Measurements from ENCODE around the gene CA9.
"Not testable (repeated sequence)": the region's sequence is repeated elsewhere in the genome, so short reads cannot be mapped to it uniquely, and the experiment has no call there.

Gene CA9

DNA sequence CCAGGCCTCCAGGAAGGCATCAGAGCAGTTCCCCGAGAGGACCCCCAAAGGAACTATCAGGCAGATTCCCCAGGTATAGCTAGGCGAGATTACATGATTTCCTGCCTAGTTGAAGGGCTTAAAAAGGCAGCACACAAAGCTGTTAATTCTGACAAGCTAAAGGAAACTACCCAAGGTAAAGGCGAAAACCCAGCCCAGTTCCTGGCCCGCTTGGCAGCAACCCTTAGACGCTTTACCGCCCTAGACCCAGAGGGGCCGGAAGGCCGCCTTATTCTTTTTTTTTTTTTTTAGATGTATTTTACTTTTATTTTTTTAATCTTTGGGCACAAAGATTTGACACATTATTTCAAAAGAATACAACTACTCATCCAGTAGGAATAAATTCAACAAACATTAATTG lies 35.0 kb upstream of the CA9 start:
- not testable (repeated sequence) for H3F3A ChIP-seq (ENCODE audit: low read depth); H2AFZ ChIP-seq (ENCODE audit: low read length); H3K36me3 ChIP-seq (ENCODE audit: insufficient read depth, low read length); H3K4me3 ChIP-seq (ENCODE audit: low read length, poor library complexity, severe bottlenecking); H3K9me3 ChIP-seq (ENCODE audit: insufficient read depth, low read depth, low read length); H3K27me3 ChIP-seq (ENCODE audit: insufficient read depth, low read length, poor library complexity, severe bottlenecking); H3K79me2 ChIP-seq (ENCODE audit: insufficient read depth, low read length); H3K9ac ChIP-seq (ENCODE audit: low read depth, low read length, poor library complexity, severe bottlenecking); H3K9me2 ChIP-seq (replicated peaks; ENCODE audit: low read depth, low read length); H4K20me1 ChIP-seq (ENCODE audit: insufficient read depth, low read length, poor library complexity, severe bottlenecking)
- Histone ChIP-seq H3K4me2 (ENCODE audit: low read depth, low read length, poor library complexity, severe bottlenecking) (peak overlapping the region; percentile 46), H3K4me1 (ENCODE audit: insufficient read depth, low read length, poor library complexity, severe bottlenecking) (peaks cover 39% of the 10 kb centered on the region)

DNA sequence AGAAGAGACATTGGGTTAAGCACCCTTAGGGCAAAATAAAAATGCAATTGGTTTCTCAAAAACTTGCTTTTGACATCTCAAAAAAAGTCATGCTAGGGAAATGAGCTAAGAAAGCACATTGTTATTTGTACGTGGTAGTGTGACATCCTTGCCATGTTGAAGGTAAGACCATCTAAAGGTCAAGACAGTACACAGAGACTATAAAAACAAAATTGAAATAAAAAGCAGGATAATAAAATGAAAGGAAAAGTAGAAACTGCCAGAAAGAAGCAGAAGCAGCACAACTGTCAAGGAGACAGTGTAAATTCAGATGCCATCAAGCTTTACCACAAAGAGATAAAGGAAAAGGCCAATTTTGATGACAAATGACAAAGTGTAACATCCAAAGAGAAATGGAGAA lies 34.5 kb upstream of the CA9 start:
- H4K20me1 ChIP-seq (ENCODE audit: insufficient read depth, low read length, poor library complexity, severe bottlenecking); H3F3A ChIP-seq (ENCODE audit: low read depth); H3K9ac ChIP-seq (ENCODE audit: low read depth, low read length, poor library complexity, severe bottlenecking); H3K36me3 ChIP-seq (ENCODE audit: insufficient read depth, low read length); H3K27me3 ChIP-seq (ENCODE audit: insufficient read depth, low read length, poor library complexity, severe bottlenecking); H3K9me3 ChIP-seq (ENCODE audit: insufficient read depth, low read depth, low read length); H3K79me2 ChIP-seq (ENCODE audit: insufficient read depth, low read length); H3K4me3 ChIP-seq (ENCODE audit: low read length, poor library complexity, severe bottlenecking); H2AFZ ChIP-seq (ENCODE audit: low read length); H3K9me2 ChIP-seq (replicated peaks; ENCODE audit: low read depth, low read length): not testable (repeated sequence)
- Histone ChIP-seq H3K4me1 (ENCODE audit: insufficient read depth, low read length, poor library complexity, severe bottlenecking) (peaks cover 39% of the 10 kb centered on the region), H3K4me2 (ENCODE audit: low read depth, low read length, poor library complexity, severe bottlenecking) (peak overlapping the region; percentile 46)

DNA sequence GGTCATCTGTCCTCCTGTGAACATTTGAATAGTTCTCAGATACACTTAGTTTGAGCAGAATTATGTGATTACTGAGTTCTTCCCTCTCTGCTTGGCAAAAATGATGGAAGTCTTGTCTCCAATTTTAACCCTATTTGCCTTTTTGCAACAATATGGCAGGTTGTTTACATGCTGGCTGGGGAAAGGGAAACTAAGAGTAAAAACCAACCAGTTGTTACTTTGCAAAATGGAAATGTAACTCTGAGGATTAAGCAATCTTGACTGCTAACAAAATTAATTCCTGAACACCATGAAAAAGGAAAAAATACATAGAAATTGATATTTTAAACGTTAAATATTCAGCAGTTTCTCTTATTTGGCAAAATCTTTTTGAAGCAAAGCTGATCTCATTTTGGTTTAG lies 34.1 kb upstream of the CA9 start:
- Histone ChIP-seq H3F3A (ENCODE audit: low read depth) (no peaks in the 10 kb centered on the region), H3K9ac (ENCODE audit: low read depth, low read length, poor library complexity, severe bottlenecking) (no peak overlapping the region), H3K79me2 (ENCODE audit: insufficient read depth, low read length) (peaks cover 6% of the 10 kb centered on the region; the same call in 1 of the 2 replicates), H3K9me2 (replicated peaks; ENCODE audit: low read depth, low read length) (no peaks in the 10 kb centered on the region), H3K9me3 (ENCODE audit: insufficient read depth, low read depth, low read length) (no peaks in the 10 kb centered on the region), H3K36me3 (ENCODE audit: insufficient read depth, low read length) (no peaks in the 10 kb centered on the region), H4K20me1 (ENCODE audit: insufficient read depth, low read length, poor library complexity, severe bottlenecking) (no peaks in the 10 kb centered on the region), H3K4me2 (ENCODE audit: low read depth, low read length, poor library complexity, severe bottlenecking) (peak overlapping the region; percentile 46), H3K4me3 (ENCODE audit: low read length, poor library complexity, severe bottlenecking) (no peak overlapping the region), H2AFZ (ENCODE audit: low read length) (no peak overlapping the region), H3K4me1 (ENCODE audit: insufficient read depth, low read length, poor library complexity, severe bottlenecking) (peaks cover 37% of the 10 kb centered on the region), H3K27me3 (ENCODE audit: insufficient read depth, low read length, poor library complexity, severe bottlenecking) (no peaks in the 10 kb centered on the region)
- TF ChIP-seq, protein P1, sequence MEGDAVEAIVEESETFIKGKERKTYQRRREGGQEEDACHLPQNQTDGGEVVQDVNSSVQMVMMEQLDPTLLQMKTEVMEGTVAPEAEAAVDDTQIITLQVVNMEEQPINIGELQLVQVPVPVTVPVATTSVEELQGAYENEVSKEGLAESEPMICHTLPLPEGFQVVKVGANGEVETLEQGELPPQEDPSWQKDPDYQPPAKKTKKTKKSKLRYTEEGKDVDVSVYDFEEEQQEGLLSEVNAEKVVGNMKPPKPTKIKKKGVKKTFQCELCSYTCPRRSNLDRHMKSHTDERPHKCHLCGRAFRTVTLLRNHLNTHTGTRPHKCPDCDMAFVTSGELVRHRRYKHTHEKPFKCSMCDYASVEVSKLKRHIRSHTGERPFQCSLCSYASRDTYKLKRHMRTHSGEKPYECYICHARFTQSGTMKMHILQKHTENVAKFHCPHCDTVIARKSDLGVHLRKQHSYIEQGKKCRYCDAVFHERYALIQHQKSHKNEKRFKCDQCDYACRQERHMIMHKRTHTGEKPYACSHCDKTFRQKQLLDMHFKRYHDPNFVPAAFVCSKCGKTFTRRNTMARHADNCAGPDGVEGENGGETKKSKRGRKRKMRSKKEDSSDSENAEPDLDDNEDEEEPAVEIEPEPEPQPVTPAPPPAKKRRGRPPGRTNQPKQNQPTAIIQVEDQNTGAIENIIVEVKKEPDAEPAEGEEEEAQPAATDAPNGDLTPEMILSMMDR (conservative IDR thresholded peaks at IDR 0.05; ENCODE audit: low read length): no peak
- TF ChIP-seq EZH2phosphoT487 (IDR thresholded peaks at IDR 0.05; ENCODE audit: borderline replicate concordance): no peak

DNA sequence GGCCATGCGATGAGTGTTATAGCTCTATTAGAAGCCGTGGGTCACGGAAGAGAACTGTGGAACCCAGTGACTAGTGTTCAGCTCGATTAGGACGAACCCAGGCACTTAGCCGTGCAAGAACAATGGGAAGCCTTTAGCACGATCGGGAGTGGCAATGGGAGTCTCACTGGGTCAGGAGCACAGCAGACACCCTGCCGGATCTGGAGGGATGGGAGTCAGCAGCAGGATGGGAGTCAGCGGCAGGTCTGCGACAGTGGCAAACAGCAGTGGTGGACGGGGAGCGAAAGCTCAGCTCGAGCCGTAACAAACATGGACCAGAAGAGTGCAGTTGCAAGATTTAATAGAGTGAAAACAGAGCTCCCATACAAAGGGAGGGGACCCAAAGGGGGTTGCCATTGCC lies 33.3 kb upstream of the CA9 start:
- H3K36me3 ChIP-seq (ENCODE audit: insufficient read depth, low read length); H4K20me1 ChIP-seq (ENCODE audit: insufficient read depth, low read length, poor library complexity, severe bottlenecking); H2AFZ ChIP-seq (ENCODE audit: low read length); H3K4me2 ChIP-seq (ENCODE audit: low read depth, low read length, poor library complexity, severe bottlenecking); H3K4me3 ChIP-seq (ENCODE audit: low read length, poor library complexity, severe bottlenecking); H3K9me3 ChIP-seq (ENCODE audit: insufficient read depth, low read depth, low read length); H3F3A ChIP-seq (ENCODE audit: low read depth); H3K9me2 ChIP-seq (replicated peaks; ENCODE audit: low read depth, low read length); H3K27me3 ChIP-seq (ENCODE audit: insufficient read depth, low read length, poor library complexity, severe bottlenecking); H3K9ac ChIP-seq (ENCODE audit: low read depth, low read length, poor library complexity, severe bottlenecking): not testable (repeated sequence)
- Histone ChIP-seq H3K4me1 (ENCODE audit: insufficient read depth, low read length, poor library complexity, severe bottlenecking) (peaks cover 30% of the 10 kb centered on the region), H3K79me2 (ENCODE audit: insufficient read depth, low read length) (peaks cover 12% of the 10 kb centered on the region; the same call in 1 of the 2 replicates)

DNA sequence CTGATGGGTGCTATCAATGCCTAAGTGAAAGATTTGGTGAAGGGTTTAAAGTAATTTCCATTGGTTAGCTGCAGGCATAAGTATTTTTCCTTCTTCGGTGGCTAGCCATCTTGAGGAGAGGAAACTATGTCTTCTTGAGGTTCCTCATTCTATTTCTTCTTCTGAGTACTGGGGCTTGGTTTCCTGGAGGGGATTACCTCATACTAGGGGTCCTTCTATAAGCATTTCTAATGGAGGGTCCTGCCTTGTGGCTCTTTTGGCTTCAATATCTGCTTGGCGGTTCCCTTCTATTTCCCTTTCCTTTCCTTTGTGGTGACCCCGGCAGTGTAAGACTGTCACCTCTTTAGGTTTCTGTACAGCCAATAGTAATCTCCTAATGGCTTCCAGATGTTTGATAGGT lies 32.2 kb upstream of the CA9 start:
- not testable (repeated sequence) for H3F3A ChIP-seq (ENCODE audit: low read depth); H4K20me1 ChIP-seq (ENCODE audit: insufficient read depth, low read length, poor library complexity, severe bottlenecking); H3K4me2 ChIP-seq (ENCODE audit: low read depth, low read length, poor library complexity, severe bottlenecking); H3K9me3 ChIP-seq (ENCODE audit: insufficient read depth, low read depth, low read length); H3K4me3 ChIP-seq (ENCODE audit: low read length, poor library complexity, severe bottlenecking); H3K9ac ChIP-seq (ENCODE audit: low read depth, low read length, poor library complexity, severe bottlenecking); H3K36me3 ChIP-seq (ENCODE audit: insufficient read depth, low read length); H2AFZ ChIP-seq (ENCODE audit: low read length); H3K9me2 ChIP-seq (replicated peaks; ENCODE audit: low read depth, low read length); H3K27me3 ChIP-seq (ENCODE audit: insufficient read depth, low read length, poor library complexity, severe bottlenecking)
- Histone ChIP-seq H3K4me1 (ENCODE audit: insufficient read depth, low read length, poor library complexity, severe bottlenecking) (peaks cover 25% of the 10 kb centered on the region), H3K79me2 (ENCODE audit: insufficient read depth, low read length) (peaks cover 16% of the 10 kb centered on the region; the same call in 1 of the 2 replicates)
